HG02588 (cell line): ENCODE results near the gene IL3.
A peak's percentile ranks its signal among the peaks of the same experiment; 100 is the strongest.

Experiments
- ATAC-seq: cut with Tn5 transposase; IDR thresholded peaks from one replicate; pipeline ENCODE4 v1.9.1; 2021; ENCODE audit warnings: mild to moderate bottlenecking, moderate library complexity; ENCODE audit not compliant: unreplicated experiment

Gene IL3, protein sequence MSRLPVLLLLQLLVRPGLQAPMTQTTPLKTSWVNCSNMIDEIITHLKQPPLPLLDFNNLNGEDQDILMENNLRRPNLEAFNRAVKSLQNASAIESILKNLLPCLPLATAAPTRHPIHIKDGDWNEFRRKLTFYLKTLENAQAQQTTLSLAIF

DNA sequence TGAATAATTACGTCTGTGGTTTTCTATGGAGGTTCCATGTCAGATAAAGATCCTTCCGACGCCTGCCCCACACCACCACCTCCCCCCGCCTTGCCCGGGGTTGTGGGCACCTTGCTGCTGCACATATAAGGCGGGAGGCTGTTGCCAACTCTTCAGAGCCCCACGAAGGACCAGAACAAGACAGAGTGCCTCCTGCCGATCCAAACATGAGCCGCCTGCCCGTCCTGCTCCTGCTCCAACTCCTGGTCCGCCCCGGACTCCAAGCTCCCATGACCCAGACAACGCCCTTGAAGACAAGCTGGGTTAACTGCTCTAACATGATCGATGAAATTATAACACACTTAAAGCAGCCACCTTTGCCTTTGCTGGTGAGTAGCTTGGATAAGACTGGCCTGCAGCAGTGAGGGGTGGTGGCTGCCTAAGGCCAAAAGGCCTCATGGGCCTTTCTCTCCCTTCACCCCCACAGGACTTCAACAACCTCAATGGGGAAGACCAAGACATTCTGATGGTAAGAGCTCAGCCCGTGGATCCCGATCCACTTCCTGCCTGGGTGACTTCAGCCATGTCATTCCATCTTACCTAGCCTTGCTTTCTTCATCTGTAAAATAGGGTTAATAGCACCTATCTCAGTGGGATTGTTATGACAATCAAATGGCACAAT is at the start of gene IL3:
TSS of gene IL3 (plus strand) at position 155 of the 661 bp plus-strand sequence. CDS start at position 207, 52 bp downstream.
- no peak for ATAC-seq

DNA sequence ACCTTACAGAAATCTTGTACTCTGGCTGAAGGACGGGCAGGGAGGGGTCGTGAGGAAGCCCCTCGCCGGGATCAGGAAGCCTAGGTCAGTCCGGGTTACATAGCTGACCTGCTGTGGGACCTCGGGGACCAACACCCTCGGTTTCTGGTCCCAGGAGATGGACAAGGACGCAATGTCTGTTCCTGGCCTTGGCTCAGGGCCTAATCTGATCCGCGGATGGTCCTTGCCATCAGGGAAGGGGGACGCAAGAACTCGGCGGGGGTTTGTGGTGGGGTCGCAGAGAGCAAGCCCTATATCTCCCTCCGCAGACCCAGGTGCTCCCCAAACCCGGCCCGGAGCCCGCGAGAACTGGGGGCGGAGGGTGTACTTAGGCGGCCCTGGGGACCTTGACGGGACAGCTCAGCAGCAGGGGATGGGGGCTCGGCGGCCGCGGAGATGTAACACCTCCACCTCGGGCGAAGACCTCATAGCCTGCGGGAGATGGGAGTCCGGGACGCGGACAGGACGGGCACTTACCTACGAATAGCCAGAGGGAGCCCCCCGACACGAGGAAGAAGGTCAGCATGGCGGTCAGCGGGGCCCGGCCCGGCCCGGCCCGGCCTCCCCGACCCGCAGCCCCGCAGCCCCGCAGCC is 49.4 kb upstream of the IL3 start:
- no peak for ATAC-seq

DNA sequence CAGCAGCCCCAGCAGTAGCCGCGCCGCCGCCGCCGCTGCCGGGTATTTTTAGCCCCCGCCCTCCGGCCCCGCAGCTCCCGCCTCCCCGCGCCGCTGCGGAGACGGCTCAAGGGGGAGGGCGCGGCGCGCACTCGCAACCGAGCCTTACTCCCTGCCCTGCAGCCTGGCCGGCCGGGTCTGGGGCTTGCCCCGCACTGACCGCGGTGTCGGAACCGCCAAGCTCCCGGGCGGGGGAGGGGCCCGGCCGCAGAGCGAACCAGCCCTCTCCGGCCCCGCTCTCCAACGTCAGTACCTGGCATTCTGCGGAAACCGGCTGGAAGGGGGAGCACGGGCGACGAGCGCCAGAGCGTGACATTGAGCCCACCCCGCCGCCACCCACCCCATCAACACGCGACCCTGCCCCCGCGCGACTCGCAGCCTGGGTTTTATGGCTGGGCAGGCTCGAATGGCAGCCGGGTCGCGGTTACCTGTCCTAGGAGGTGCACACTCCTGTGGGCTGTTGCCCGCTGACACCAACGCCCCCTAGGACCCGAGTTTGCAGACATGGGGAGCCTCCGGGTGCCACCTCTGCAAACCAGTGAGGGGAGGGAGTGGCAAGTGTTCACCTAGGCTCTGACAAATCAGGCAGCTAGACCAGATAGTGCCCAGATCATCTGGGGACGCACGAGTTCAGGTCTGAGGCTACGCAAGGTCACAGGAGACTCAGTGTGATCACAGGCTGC is 48.7 kb upstream of the IL3 start, which contains the start of gene ACSL6:
TSS of gene ACSL6 (minus strand) at position 37 of the 722 bp plus-strand sequence. CDS start 105 bp downstream, outside the sequence.
- ATAC-seq, result no peak

DNA sequence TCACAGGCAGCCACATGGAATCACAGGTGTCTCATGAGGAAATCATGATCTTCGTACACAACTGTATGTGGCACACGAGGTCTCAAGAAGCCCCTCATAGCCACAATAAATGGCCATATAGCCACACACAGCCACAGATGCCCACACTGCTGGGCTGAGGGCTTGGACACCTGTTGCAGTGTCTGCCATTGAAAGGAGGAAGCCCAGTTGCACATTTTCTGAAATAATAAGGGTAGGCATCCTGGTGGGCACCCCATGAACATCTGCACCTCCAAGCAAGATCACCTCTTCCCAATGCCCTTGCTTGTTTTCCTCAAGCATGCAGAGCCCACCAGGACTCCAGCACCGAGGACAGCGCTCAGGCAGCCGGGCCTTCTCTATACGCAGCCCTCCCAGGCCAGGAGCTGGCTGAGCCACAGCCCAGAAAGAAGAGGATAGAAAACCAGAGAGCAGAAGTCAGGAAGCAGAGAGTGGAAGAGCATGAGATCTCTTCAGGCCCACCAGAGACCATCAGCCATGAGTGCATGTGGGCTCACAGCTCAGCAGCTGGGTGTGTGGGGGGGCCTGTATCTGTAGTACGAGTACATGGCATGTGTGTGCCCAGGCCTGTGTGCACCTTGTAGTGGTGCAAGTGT is 48.0 kb upstream of the IL3 start:
- ATAC-seq, result no peak

GRCh38 chr5:132013006-132013689 is 47.3 kb upstream of the IL3 start:
- ATAC-seq, result no peak

- ATAC-seq, result no peak
Measured at GRCh38 chr5:132013711-132014110, 46.7 kb upstream of the IL3 start.

DNA sequence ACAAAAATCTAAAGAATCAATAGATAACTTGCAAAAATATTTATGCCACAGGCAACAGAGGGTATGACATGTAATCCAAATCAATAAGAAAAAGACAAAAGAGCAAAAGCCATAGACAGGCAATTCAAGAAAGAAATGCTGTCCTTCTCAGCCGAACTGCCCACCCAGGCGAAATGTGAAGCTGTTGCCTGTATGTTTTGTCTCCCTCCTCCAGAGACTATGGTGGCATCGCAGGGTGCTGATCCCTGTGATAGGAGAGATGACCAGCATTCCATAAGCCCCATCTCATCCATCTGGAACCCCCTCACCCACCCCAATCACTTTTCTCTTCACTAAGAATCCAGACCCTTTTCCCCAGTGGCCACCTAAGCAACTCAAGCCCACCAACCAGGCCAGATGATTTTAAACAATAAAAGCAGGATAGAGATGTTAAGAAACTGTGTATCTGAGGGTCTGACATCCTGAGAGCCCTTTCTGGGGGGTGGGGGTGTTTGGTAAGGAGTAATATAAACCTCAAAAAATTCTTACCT is 43.7 kb upstream of the IL3 start:
- ATAC-seq, result no peak

GRCh38 chr5:132017316-132017715 is 43.1 kb upstream of the IL3 start:
- no peak for ATAC-seq

DNA sequence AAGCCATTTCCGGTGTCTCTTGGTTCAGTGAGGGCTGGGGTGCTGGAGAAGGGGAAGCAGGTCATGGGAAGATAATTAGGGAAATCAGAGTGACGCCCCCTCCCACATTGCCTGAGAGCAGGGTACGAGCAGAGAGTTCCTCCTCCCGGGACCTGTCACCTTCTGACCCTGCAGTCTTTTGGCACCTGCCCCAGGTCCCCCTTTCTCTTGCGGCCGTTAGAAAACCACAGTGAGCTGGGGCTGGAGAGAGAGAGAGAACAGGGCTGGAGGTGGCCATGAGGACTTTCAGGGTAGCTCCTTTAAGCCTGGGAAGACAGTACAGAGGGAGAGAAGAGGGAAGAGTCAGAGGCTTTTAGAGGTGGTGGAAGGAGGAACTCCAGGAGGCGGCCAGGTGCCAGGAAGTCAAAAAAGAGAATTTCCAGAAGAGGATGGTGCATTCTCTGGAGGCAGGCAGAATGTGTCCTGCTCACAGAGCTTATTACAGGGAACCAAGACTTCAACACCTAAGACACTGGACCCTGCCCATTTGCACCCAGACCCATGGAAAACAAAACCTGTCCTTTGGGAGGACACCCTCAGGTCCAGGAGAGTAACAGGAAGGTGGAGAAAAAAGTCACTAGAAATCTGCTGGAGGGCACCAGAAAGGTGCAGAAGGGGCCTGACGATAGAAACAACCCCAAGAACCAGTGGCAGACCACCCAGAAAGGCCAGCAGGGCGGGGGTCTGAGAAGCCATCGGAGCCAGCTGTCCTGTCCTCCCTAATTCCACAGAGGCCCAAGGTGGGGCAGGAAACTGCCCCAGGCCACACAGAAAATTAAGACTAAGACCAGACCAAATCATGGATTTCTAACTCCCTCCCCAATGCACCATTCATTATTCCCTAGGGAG is 42.5 kb upstream of the IL3 start:
- no peak for ATAC-seq

DNA sequence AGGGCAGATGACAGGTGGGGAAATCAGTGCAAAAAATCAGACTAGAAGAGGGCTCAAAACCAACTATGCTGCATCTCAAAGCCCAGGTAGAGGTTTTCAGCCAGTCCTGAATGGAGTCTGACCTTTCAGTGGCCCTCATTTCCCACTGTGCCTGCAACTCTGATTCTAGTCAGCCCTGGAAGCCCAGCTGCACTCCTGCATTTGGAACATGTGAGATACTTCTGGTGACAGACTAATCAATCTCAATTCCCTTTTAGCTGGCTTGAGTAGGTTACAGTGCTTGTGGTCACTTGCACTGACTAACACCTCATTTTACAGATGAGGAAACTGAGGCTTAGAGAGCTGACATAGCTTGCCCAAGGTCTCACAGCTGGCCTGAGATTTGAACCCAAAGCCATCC is 41.1 kb upstream of the IL3 start:
- ATAC-seq, result no peak

DNA sequence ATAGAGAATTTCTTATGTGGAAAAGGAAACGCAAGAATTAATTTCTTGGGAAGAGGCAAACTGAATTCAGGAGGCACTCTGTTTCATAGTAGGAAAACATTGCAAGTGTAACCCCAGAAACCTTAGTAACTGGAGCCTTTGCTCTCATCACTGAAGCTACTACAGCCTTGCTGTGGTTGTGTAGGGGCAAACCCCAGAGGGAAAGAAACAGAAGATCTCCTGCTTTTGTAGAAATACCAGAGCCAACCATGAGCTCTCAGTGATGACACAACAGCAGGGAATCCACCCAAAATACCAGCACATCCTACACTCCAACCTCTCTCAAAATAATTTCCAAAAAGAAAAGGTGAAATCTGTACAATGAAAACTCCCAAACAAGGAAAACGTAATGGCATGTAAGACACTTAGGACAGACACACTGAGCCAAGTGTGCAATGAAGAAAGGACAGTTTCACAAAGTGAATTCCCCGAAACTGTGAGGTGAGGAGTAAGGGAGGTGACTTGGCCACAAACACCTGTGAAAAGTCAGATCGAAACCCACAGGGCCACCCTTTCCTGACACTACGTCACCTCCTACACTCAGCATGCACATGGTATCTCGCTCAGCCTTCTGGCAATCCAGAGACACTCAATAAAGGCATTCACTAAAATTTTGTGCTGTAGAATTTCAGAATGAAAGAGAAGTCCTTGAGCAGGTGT is 40.4 kb upstream of the IL3 start:
- ATAC-seq, result peak; percentile 98

DNA sequence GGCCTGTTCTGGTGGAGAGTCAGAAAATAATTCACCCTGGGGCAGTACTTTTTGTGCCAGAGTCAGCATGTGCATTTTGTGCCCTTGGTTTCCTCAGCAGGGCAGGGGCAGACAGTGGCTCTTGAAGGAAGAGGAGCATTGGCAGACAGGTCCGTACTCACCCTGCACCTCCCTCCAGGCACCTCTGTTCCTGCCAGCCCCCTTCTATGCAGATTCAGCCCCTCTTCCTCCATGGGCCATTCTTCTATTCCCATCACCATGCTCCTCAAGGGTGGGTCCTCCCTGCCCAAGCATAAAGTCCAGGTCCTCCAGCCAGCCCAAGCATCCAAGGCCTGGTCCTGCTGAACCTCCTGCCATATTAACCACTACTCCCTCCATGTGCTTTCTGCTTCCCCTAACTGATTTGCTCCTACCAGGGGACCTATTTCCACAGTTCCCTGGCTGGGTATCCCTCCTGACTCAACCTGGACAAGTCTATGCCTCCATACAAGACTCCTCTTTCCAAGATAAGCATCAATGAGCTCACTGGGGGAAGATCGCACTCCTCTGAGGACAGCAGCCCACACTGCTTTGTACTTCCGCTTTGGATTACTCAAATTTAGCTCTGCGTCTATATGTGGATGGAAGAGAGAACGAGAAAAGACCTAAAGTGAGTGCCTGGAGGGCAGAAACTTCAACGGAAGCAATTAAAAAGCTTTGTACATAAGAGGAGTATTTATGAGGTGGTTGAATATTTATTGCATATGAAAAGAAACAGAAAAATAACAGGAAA is 39.7 kb upstream of the IL3 start:
- peak; percentile 11 for ATAC-seq

DNA sequence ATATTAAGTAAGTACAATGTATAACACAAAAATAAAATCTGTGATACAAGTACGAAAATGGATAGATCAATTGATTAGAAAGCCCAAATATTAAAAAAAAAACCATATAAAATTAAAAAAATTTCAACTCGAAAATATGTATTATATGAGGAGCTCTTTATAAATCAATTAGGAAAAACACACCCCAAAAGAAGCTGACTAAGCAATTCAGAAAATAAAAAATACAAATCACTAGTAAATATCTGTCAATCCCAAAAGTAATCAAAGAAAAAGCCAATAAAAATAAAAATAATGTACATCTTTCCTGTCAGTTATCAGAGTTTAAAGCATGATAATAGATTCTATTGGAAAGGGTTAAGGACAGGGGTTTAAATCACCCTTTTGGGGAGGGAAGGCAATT is 38.8 kb upstream of the IL3 start:
- no peak for ATAC-seq

GRCh38 chr5:132022737-132023136 is 37.7 kb upstream of the IL3 start:
- no peak for ATAC-seq

- ATAC-seq, result no peak
Measured at GRCh38 chr5:132023258-132024116, 37.0 kb upstream of the IL3 start.

DNA sequence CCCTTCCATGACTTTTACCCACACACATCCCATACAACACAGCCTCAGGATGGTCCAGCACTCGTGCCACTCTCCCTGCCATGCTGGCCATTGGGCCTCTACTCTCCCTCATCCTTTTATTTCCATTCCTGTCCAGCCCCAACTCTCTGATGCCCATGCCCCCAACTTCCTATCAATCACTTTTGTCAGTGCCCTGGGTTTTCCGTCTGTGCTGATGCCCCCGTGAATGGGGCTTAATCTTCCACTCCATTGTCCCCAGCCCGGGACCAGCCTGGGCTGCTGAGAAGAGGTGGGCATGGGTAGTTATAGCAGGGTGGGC is 36.4 kb upstream of the IL3 start:
- no peak for ATAC-seq

- ATAC-seq, result no peak
Measured at GRCh38 chr5:132024789-132025402, 35.6 kb upstream of the IL3 start.
